SK-N-SH (cell line): ENCODE data around the gene LOC128125822.

Experiments
- CTCF ChIA-PET: fragments of 300-600, 350-600 bp; formaldehyde crosslinking; extraction: SDS; loops from one replicate; lab custom pipeline; 2021; lab: Yijun Ruan, JAX
- POLR2A ChIA-PET: fragments of 350-600 bp; sonication (Branson Sonifier 250); formaldehyde crosslinking; extraction: SDS; loops from one replicate; lab custom pipeline; 2020; ENCODE audit warnings: antibody characterized with exemption, inconsistent platforms; lab: Yijun Ruan, JAX
- DNase-seq: peaks from one replicate; pipeline ENCODE4 v3.0.0; 2012
- H2AFZ ChIP-seq: fragments of 200-600 bp; sonication (generic); 2 replicates; pipeline ENCODE4 v1.8.1; 2016; ENCODE audit warnings: antibody characterized with exemption, mild to moderate bottlenecking, low read depth
- H3F3A ChIP-seq: fragments of 200-600 bp; sonication (generic); replicated peaks from 2 replicates; pipeline ENCODE3; 2016; ENCODE audit warnings: antibody characterized with exemption, mild to moderate bottlenecking; ENCODE audit not compliant: insufficient read depth
- H3K27ac ChIP-seq, 2 experiments: fragments of 200-500 bp in 1 of 2; fragments of 200-600 bp in 1 of 2; sonication (Bioruptor generic) in 1 of 2; sonication (generic), shearing (Covaris generic) in 1 of 2; 2 replicates each; pipeline versions ENCODE4 v1.5.1 to v1.6.1; 2014 to 2016; ENCODE audit warnings: low read depth in 2 of 2, inconsistent platforms in 1 of 2, low read length in 1 of 2, mild to moderate bottlenecking in 1 of 2, mixed read lengths in 1 of 2
- H3K27me3 ChIP-seq: fragments of 200-600 bp; sonication (generic), shearing (Covaris generic); 2 replicates; pipeline ENCODE4 v1.6.1; 2016; ENCODE audit warnings: mixed run types; ENCODE audit not compliant: insufficient read depth
- H3K36me3 ChIP-seq, 2 experiments: fragments of 200-500 bp in 1 of 2; fragments of 200-600 bp in 1 of 2; sonication (Bioruptor generic) in 1 of 2; sonication (generic) in 1 of 2; replicated peaks in 1 of 2; 2 replicates each; pipeline versions ENCODE3 to v1.5.1; 2014 to 2016; ENCODE audit warnings: low read length in 1 of 2, mild to moderate bottlenecking in 1 of 2; ENCODE audit not compliant: insufficient read depth in 2 of 2, control insufficient read depth in 1 of 2
- H3K4me1 ChIP-seq, 2 experiments: fragments of 200-500 bp in 1 of 2; fragments of 200-600 bp in 1 of 2; sonication (Bioruptor generic) in 1 of 2; sonication (generic), shearing (Covaris generic) in 1 of 2; 2 replicates each; pipeline versions ENCODE4 v1.5.1 to v1.6.1; 2014 to 2016; ENCODE audit warnings: low read depth in 1 of 2, low read length in 1 of 2, mixed run types in 1 of 2; ENCODE audit not compliant: insufficient read depth in 2 of 2, control insufficient read depth in 1 of 2
- H3K4me2 ChIP-seq: fragments of 200-600 bp; sonication (generic), shearing (Covaris generic); 2 replicates; pipeline ENCODE4 v1.6.1; 2017; ENCODE audit warnings: mixed run types
- H3K4me3 ChIP-seq, 2 experiments: fragments of 200-500 bp in 1 of 2; fragments of 200-600 bp in 1 of 2; sonication (Bioruptor generic) in 1 of 2; sonication (generic), shearing (Covaris generic) in 1 of 2; 2 replicates each; pipeline versions ENCODE4 v1.5.1 to v1.8.1; 2014 to 2016; ENCODE audit warnings: low read depth in 2 of 2, inconsistent platforms in 1 of 2, low read length in 1 of 2, mild to moderate bottlenecking in 1 of 2, mixed read lengths in 1 of 2, moderate library complexity in 1 of 2
- H3K79me2 ChIP-seq: fragments of 200-600 bp; sonication (generic); 2 replicates; pipeline ENCODE4 v1.8.1; 2017; ENCODE audit warnings: mild to moderate bottlenecking; ENCODE audit not compliant: insufficient read depth
- H3K9ac ChIP-seq: fragments of 200-600 bp; sonication (generic); 2 replicates; pipeline ENCODE4 v1.6.1; 2017; ENCODE audit warnings: mixed run types
- H3K9me2 ChIP-seq: fragments of 200-600 bp; sonication (generic); 2 replicates; pipeline ENCODE4 v1.6.1; 2017; ENCODE audit warnings: mixed run types
- H3K9me3 ChIP-seq: fragments of 200-600 bp; sonication (generic); 2 replicates; pipeline ENCODE4 v1.6.1; 2017; ENCODE audit warnings: mixed run types, mild to moderate bottlenecking, moderate library complexity
- H4K20me1 ChIP-seq: fragments of 200-600 bp; sonication (generic); 2 replicates; pipeline ENCODE4 v1.6.1; 2017; ENCODE audit warnings: mild to moderate bottlenecking, mixed run types; ENCODE audit not compliant: insufficient read depth
- CHD2 ChIP-seq: fragments of 150-350 bp; IDR thresholded peaks from 2 replicates; pipeline ENCODE4 v1.6.1; 2018; ENCODE audit warnings: low read length; ENCODE audit not compliant: partially characterized antibody
- EP300 ChIP-seq, 2 experiments: IDR thresholded peaks; 2 replicates each; pipeline versions ENCODE4 v1.4.0 to v1.6.1; 2012; ENCODE audit warnings: borderline replicate concordance in 1 of 2, low read depth in 1 of 2, low read length in 1 of 2
- FOSL2 ChIP-seq: IDR thresholded peaks from 2 replicates; pipeline ENCODE4 v1.4.0; 2012; ENCODE audit warnings: low read depth, mild to moderate bottlenecking, moderate library complexity, borderline replicate concordance
- FOXM1 ChIP-seq: IDR thresholded peaks from 2 replicates; pipeline ENCODE4 v1.4.0; 2012; ENCODE audit warnings: low read depth, mild to moderate bottlenecking
- GABPA ChIP-seq: IDR thresholded peaks from 2 replicates; pipeline ENCODE4 v1.4.0; 2012; ENCODE audit warnings: low read depth, mild to moderate bottlenecking
- GATA2 ChIP-seq: sonication (generic); formaldehyde crosslinking; IDR thresholded peaks from 2 replicates; pipeline ENCODE4 v1.5.0; 2020; ENCODE audit warnings: mild to moderate bottlenecking, missing genetic modification reagents
- IRF3 ChIP-seq: fragments of 150-350 bp; IDR thresholded peaks from 2 replicates; pipeline ENCODE4 v1.6.1; 2016; ENCODE audit warnings: mild to moderate bottlenecking, low read depth, low read length
- MAX ChIP-seq: IDR thresholded peaks from 2 replicates; pipeline ENCODE4 v1.4.0; 2012; ENCODE audit warnings: low read depth
- MXI1 ChIP-seq: IDR thresholded peaks from 2 replicates; pipeline ENCODE4 v1.6.1; 2012; ENCODE audit warnings: mild to moderate bottlenecking, low read depth, low read length, improper control_type of control experiment
- NFIC ChIP-seq: IDR thresholded peaks from 2 replicates; pipeline ENCODE4 v1.4.0; 2012; ENCODE audit warnings: borderline replicate concordance
- RCOR1 ChIP-seq: fragments of 150-350 bp; IDR thresholded peaks from 2 replicates; pipeline ENCODE4 v1.6.1; 2017; ENCODE audit warnings: antibody characterized with exemption, low read length
- REST ChIP-seq: IDR thresholded peaks from 2 replicates; pipeline ENCODE4 v1.6.1; 2012; ENCODE audit warnings: mild to moderate bottlenecking, low read depth, low read length, moderate library complexity
- RFX5 ChIP-seq: IDR thresholded peaks from 2 replicates; pipeline ENCODE4 v1.6.1; 2012; ENCODE audit warnings: mild to moderate bottlenecking, improper control_type of control experiment, low read length
- RXRA ChIP-seq: IDR thresholded peaks from 2 replicates; pipeline ENCODE4 v1.4.0; 2012; ENCODE audit warnings: low read depth, mild to moderate bottlenecking, borderline replicate concordance
- SMC3 ChIP-seq: IDR thresholded peaks from 2 replicates; pipeline ENCODE4 v1.6.1; 2012; ENCODE audit warnings: low read depth, low read length, improper control_type of control experiment
- TCF12 ChIP-seq: IDR thresholded peaks from 2 replicates; pipeline ENCODE4 v1.4.0; 2012
- USF1 ChIP-seq: IDR thresholded peaks from 2 replicates; pipeline ENCODE4 v1.4.0; 2012; ENCODE audit warnings: low read depth, borderline replicate concordance
- ZBTB33 ChIP-seq: IDR thresholded peaks from 2 replicates; pipeline ENCODE4 v1.4.0; 2012; ENCODE audit warnings: low read depth, borderline replicate concordance
- WGBS: methylation state at CpG from one replicate; pipeline ENCODE4 v1.1.6; 2017; ENCODE audit warnings: low lambda C conversion rate; 5-methylcytosine and 5-hydroxymethylcytosine counted together

Gene LOC128125822

GRCh38 chr6:63553208-63553607, 19.1 kb upstream of the LOC128125822 start:
- H3K27me3 ChIP-seq = no peaks in the 10 kb centered on the region
- no peaks in the 10 kb centered on the region for H3K4me1 ChIP-seq
- H3K9ac ChIP-seq = no peak overlapping the region
- 61% methylated on average over 3 of the region's 3 CpGs for WGBS
- no peak overlapping the region; the same call in 1 of the 2 replicates for H2AFZ ChIP-seq
- no peaks in the 10 kb centered on the region for H3K79me2 ChIP-seq
- no peaks in the 10 kb centered on the region for H3K9me3 ChIP-seq
- DNase-seq = no peak
- no peaks in the 10 kb centered on the region for H3K36me3 ChIP-seq
- no peak overlapping the region for H3K4me2 ChIP-seq
- ChIA-PET CTCF (no interaction called here), POLR2A (no interaction called here)
- H4K20me1 ChIP-seq = no peaks in the 10 kb centered on the region
- H3K27ac ChIP-seq = no peak overlapping the region
- H3K4me3 ChIP-seq = no peak overlapping the region
- no peaks in the 10 kb centered on the region for H3F3A ChIP-seq
- no peaks in the 10 kb centered on the region for H3K9me2 ChIP-seq
- no peak for TF ChIP-seq EP300 (IDR thresholded peaks at IDR 0.05; ENCODE audit: borderline replicate concordance in 1 of 2, low read depth in 1 of 2, low read length in 1 of 2)

- Histone ChIP-seq H3K9ac (no peak overlapping the region), H3K36me3 (no peaks in the 10 kb centered on the region), H3K27me3 (no peaks in the 10 kb centered on the region), H4K20me1 (no peaks in the 10 kb centered on the region), H3K9me2 (no peaks in the 10 kb centered on the region), H3K4me2 (no peak overlapping the region), H2AFZ (no peak overlapping the region), H3K4me1 (no peaks in the 10 kb centered on the region), H3K4me3 (no peak overlapping the region), H3K27ac (no peak overlapping the region), H3K9me3 (no peaks in the 10 kb centered on the region), H3K79me2 (no peaks in the 10 kb centered on the region), H3F3A (no peaks in the 10 kb centered on the region)
- CTCF ChIA-PET = no interaction called here
- DNase-seq = no peak
- 69% methylated on average over 1 of the region's 1 CpG for WGBS
- POLR2A ChIA-PET = no interaction called here
- TF ChIP-seq FOXM1 = no peak
- no peak for TF ChIP-seq RCOR1
- TF ChIP-seq RXRA = no peak
- no peak for TF ChIP-seq NFIC
- TF ChIP-seq RFX5 = no peak
- no peak for TF ChIP-seq GABPA
- no peak for TF ChIP-seq FOSL2
- no peak for TF ChIP-seq IRF3
- TF ChIP-seq ZBTB33 = no peak
- no peak for TF ChIP-seq MAX
- TF ChIP-seq CHD2 = no peak
- TF ChIP-seq USF1 = no peak
- no peak for TF ChIP-seq MXI1
- no peak for TF ChIP-seq GATA2 (CRISPR knock-in tag)
- no peak for TF ChIP-seq REST
- TF ChIP-seq SMC3 = no peak
- no peak for TF ChIP-seq TCF12
These were observed 18.4 kb upstream of the LOC128125822 start for GRCh38 chr6:63553900-63554299.
